Spleen (tissue), 11 donors: ENCODE data around the gene FMC1. TPM values are rescaled to one million over a fixed set of nuclear protein-coding genes. Genes with fewer than 3 reads are reported as not detected.

Experiments used
- DNase-seq: peaks from one replicate; pipeline ENCODE4 v3.0.0-alpha.2; 2020
- H3K27ac ChIP-seq, 8 donors: fragments of 200-600 bp; sonication (generic) in 7 of 8; 1 replicate in 4 of 8; 2 replicates in 4 of 8; pipeline versions ENCODE4 v1.5.0 to v1.8.0; 2016 to 2021; ENCODE audit warnings: inconsistent platforms in 4 of 8, mild to moderate bottlenecking in 4 of 8, moderate library complexity in 1 of 8
- H3K27me3 ChIP-seq, 7 donors: fragments of 200-600 bp; sonication (generic) in 6 of 7; replicated peaks in 1 of 7; 1 replicate in 4 of 7; 2 replicates in 3 of 7; pipeline versions ENCODE4 v1.5.0 to v1.8.0; 2016 to 2021; ENCODE audit warnings: inconsistent platforms in 3 of 7, mild to moderate bottlenecking in 1 of 7
- H3K36me3 ChIP-seq, 6 donors: fragments of 200-600 bp; sonication (generic) in 5 of 6; 1 replicate in 4 of 6; 2 replicates in 2 of 6; pipeline versions ENCODE4 v1.5.0 to v1.8.0; 2016 to 2021; ENCODE audit warnings: inconsistent platforms in 2 of 6
- H3K4me1 ChIP-seq, 6 donors: fragments of 200-600 bp; sonication (generic) in 5 of 6; 1 replicate in 3 of 6; 2 replicates in 3 of 6; pipeline versions ENCODE4 v1.5.0 to v1.8.0; 2016 to 2021; ENCODE audit warnings: inconsistent platforms in 3 of 6
- H3K4me3 ChIP-seq, 8 donors: fragments of 200-600 bp; sonication (generic) in 7 of 8; 1 replicate in 4 of 8; 2 replicates in 4 of 8; pipeline versions ENCODE4 v1.5.0 to v1.8.0; 2016 to 2021; ENCODE audit warnings: inconsistent platforms in 4 of 8, mild to moderate bottlenecking in 4 of 8, moderate library complexity in 2 of 8
- H3K9me3 ChIP-seq, 8 donors: fragments of 200-600 bp; sonication (generic) in 7 of 8; 1 replicate in 4 of 8; 2 replicates in 4 of 8; pipeline versions ENCODE4 v1.5.0 to v1.8.0; 2016 to 2021; ENCODE audit warnings: inconsistent platforms in 4 of 8
- POLR2A ChIP-seq, 3 donors: fragments of 450-650 bp; IDR thresholded peaks; one replicate each; pipeline ENCODE4 v1.5.1; 2017; ENCODE audit warnings: antibody characterized with exemption in 3 of 3, mild to moderate bottlenecking in 1 of 3
- POLR2AphosphoS5 ChIP-seq, 3 donors: sonication (generic); formaldehyde crosslinking; IDR thresholded peaks; one replicate each; pipeline ENCODE4 v1.5.1; 2017; ENCODE audit warnings: antibody characterized with exemption in 3 of 3
- WGBS, 5 donors: extraction: QIAGEN DNeasy Blood & Tissue Kit in 3 of 5; methylation state at CpG; one replicate each; pipeline versions ENCODE4 v1.1.5 to v1.1.7; 2013 to 2018; 5-methylcytosine and 5-hydroxymethylcytosine counted together
- intact Hi-C: fragments of 100-400 bp; cut with DNase I; formaldehyde crosslinking; loops from one replicate; pipeline ENCODE4 v1.15.0; 2023; ENCODE audit warnings: low total_unique reads
- polyA plus RNA-seq, 3 donors: library from polyadenylated mRNA; stranded (reverse); fragments of 200-250 nt; gene quantifications; one replicate each; pipeline ENCODE4 v1.2.1, GENCODE V29; 2013
- total RNA-seq, 7 donors: library from RNA; depleted of rRNA in 3 of 7; stranded (reverse); fragments of >200 nt in 3 of 7; fragmentation: NEBNext Ultra II Directional in 4 of 7; extraction: Animal tissue kit (Norgen Biotek cat#: 25700) in 4 of 7; gene quantifications; one replicate each; pipeline versions ENCODE4 v1.1.0 to v1.2.1, GENCODE V29; 2016 to 2021
- TF ChIP-seq, protein P1 (sequence below), 11 experiments: fragments of 200-600 bp in 7 of 11; fragments of 450-650 bp in 4 of 11; sonication (generic) in 4 of 11; IDR thresholded peaks in 8 of 11; conservative IDR thresholded peaks in 3 of 11; 1 replicate in 7 of 11; 2 replicates in 4 of 11; pipeline versions ENCODE4 v1.4.0 to v1.8.0; 2016 to 2021; ENCODE audit warnings: antibody characterized with exemption in 11 of 11, inconsistent platforms in 4 of 11, mild to moderate bottlenecking in 1 of 11
- donor health status: healthy with polysubstance abuse.
- donor health status: DM: no; HTN: no; CAD: no; lungs with moderate emphysema.
- donor health status: DM: no; HTN: no; CAD: no.
- donor health status: Bipolar disorder and iron deficiency.
- donor health status: healthy.
- donor health status: DM: no; HTN: no; CAD: no.
- donor health status: DM: yes; HTN: yes; CAD: no.

FMC1 gene
- total and polyA plus RNA-seq, 10 donors, result 4.3 to 26.2 (median 11.8) TPM

- peaks cover 0 to 100% (median 56%) of the 10 kb centered on the region in 6 donors for H3K36me3 ChIP-seq
- no peaks in the 10 kb centered on the region for H3K27me3 ChIP-seq
- 84 to 93% (median 89%) methylated on average over 5 of the region's 5 CpGs for WGBS, 5 donors
- no peaks in the 10 kb centered on the region for H3K9me3 ChIP-seq
- intact Hi-C loops, result no loop called here
- no peak overlapping the region for H3K4me3 ChIP-seq
- no peak overlapping the region for H3K27ac ChIP-seq
- TF ChIP-seq, protein P1, sequence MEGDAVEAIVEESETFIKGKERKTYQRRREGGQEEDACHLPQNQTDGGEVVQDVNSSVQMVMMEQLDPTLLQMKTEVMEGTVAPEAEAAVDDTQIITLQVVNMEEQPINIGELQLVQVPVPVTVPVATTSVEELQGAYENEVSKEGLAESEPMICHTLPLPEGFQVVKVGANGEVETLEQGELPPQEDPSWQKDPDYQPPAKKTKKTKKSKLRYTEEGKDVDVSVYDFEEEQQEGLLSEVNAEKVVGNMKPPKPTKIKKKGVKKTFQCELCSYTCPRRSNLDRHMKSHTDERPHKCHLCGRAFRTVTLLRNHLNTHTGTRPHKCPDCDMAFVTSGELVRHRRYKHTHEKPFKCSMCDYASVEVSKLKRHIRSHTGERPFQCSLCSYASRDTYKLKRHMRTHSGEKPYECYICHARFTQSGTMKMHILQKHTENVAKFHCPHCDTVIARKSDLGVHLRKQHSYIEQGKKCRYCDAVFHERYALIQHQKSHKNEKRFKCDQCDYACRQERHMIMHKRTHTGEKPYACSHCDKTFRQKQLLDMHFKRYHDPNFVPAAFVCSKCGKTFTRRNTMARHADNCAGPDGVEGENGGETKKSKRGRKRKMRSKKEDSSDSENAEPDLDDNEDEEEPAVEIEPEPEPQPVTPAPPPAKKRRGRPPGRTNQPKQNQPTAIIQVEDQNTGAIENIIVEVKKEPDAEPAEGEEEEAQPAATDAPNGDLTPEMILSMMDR (IDR thresholded peaks at IDR 0.05 in 8 of 11, conservative IDR thresholded peaks at IDR 0.05 in 3 of 11), result no peak
- TF ChIP-seq POLR2AphosphoS5 (IDR thresholded peaks at IDR 0.05) (no peak), POLR2A (IDR thresholded peaks at IDR 0.05) (no peak)
- DNase-seq, result no peak
- H3K4me1 ChIP-seq, result peaks cover 0 to 6% (median 3%) of the 10 kb centered on the region in 6 donors
Measured at GRCh38 chr7:139387594-139387993, 46.5 kb downstream of the FMC1 start.

DNA sequence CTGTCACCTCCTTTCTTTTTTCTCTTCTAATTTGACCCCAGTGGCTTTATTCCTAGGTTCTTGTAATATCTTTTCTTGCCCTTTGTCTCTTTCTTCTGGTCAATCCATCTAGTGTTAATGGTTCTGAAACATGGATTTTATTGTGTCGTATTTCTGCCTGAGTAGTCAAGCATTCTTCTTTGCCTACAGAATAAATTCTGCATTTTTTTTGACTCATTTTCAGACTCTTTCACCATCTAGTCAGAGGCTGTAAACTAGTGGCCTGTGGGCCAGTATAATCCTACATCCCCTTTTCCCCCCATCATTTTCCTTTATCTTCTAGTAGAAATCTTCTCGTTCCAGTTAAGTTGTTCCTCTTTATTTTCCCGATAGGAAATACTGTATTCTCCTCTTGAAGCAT is 48.0 kb downstream of the FMC1 start:
- Histone ChIP-seq H3K36me3 (peaks cover 0 to 100% (median 46%) of the 10 kb centered on the region in 6 donors), H3K4me1 (peaks cover 0 to 13% (median 4%) of the 10 kb centered on the region in 6 donors), H3K27ac (no peak overlapping the region), H3K9me3 (no peaks in the 10 kb centered on the region), H3K4me3 (no peak overlapping the region), H3K27me3 (no peaks in the 10 kb centered on the region)
- DNase-seq, result no peak
- TF ChIP-seq, protein P1 (IDR thresholded peaks at IDR 0.05 in 8 of 11, conservative IDR thresholded peaks at IDR 0.05 in 3 of 11), result no peak
- TF ChIP-seq POLR2A (IDR thresholded peaks at IDR 0.05) (no peak), POLR2AphosphoS5 (IDR thresholded peaks at IDR 0.05) (no peak)
- intact Hi-C loops, result no loop called here
- 79 to 97% (median 86%) methylated on average over 3 of the region's 3 CpGs for WGBS, 5 donors

DNA sequence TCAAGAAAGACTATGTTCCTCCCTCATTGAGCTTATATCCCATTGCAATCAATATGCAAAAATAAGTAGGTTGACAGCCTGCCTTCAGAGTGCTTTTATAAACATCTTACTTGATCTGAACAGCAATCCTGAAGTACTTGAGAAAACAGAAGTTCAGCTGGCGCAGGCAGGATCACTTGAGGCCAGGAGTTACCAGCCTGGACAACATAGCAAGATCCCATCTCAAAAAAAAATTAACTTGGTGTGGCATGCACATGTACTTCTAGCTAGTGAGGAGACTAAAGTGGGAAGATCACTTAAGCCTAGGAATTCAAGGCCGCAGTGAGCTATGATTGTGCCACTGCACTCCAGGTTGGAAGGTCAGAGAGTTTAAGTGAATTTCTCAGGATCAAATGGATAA is 48.6 kb downstream of the FMC1 start:
- intact Hi-C loops, result no loop called here
- DNase-seq, result no peak
- no peaks in the 10 kb centered on the region for H3K27me3 ChIP-seq
- no peak overlapping the region for H3K27ac ChIP-seq
- H3K36me3 ChIP-seq, result peaks cover 0 to 100% (median 41%) of the 10 kb centered on the region in 6 donors
- 93 to 99% (median 95%) methylated on average over 2 of the region's 2 CpGs for WGBS, 5 donors
- no peaks in the 10 kb centered on the region for H3K9me3 ChIP-seq
- TF ChIP-seq POLR2A (IDR thresholded peaks at IDR 0.05) (no peak), POLR2AphosphoS5 (IDR thresholded peaks at IDR 0.05) (no peak)
- TF ChIP-seq, protein P1 (IDR thresholded peaks at IDR 0.05 in 8 of 11, conservative IDR thresholded peaks at IDR 0.05 in 3 of 11), result no peak
- H3K4me1 ChIP-seq, result peaks cover 0 to 19% (median 9%) of the 10 kb centered on the region in 6 donors
- H3K4me3 ChIP-seq, result no peak overlapping the region

DNA sequence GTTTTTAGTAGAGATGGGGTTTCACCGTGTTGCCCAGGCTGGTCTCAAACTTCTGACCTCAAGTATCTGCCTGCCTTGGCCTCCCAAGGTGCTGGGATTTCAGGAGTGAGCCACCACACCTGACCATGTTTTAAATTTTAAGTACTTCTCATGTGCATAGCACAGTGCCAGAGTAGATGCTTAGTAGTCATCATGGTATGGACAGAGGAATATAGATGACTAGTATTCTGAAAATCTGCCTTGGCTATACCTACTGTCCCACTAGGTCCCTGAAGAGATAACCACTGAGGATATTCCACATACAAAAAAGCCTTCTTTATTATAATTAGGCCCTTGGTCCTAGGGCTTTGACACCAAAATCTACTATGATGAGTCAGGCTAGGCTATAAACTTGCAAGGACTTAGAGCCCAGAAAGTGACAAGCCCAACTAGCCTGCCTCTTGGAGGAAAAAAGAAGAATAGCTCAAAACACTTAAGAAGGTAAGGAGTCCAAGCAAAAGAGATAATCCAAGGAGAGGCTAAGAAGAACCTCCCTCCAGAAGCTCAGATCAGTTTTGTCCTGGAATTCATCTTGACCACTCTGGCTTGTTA is 52.6 kb downstream of the FMC1 start:
- Histone ChIP-seq H3K36me3 (peaks cover 0 to 98% (median 37%) of the 10 kb centered on the region in 6 donors), H3K4me1 (peaks cover 0 to 38% (median 8%) of the 10 kb centered on the region in 6 donors), H3K27me3 (no peaks in the 10 kb centered on the region), H3K4me3 (no peak overlapping the region), H3K9me3 (no peaks in the 10 kb centered on the region), H3K27ac (no peak overlapping the region)
- WGBS, 5 donors, result 94 to 100% (median 97%) methylated on average over 1 of the region's 1 CpG
- TF ChIP-seq, protein P1 (IDR thresholded peaks at IDR 0.05 in 8 of 11, conservative IDR thresholded peaks at IDR 0.05 in 3 of 11), result no peak
- TF ChIP-seq POLR2A (IDR thresholded peaks at IDR 0.05) (no peak), POLR2AphosphoS5 (IDR thresholded peaks at IDR 0.05) (no peak)
- intact Hi-C loops, result no loop called here
- no peak for DNase-seq
